HepG2 (cell line): ENCODE results near the gene CEP43.

Experiments
- ADNP ChIP-seq: sonication (generic); formaldehyde crosslinking; IDR thresholded peaks from 2 replicates; pipeline ENCODE4 v1.4.0; 2020; ENCODE audit warnings: missing genetic modification reagents
- AGO1 ChIP-seq: fragments of 200-400 bp; formaldehyde crosslinking; IDR thresholded peaks from 2 replicates; pipeline ENCODE4 v1.6.1; 2017; ENCODE audit warnings: mild to moderate bottlenecking, low read depth, low read length, moderate library complexity; ENCODE audit not compliant: poor library complexity, severe bottlenecking
- CTCF ChIP-seq: sonication (generic); formaldehyde crosslinking; IDR thresholded peaks from 2 replicates; pipeline ENCODE4 v1.5.0; 2020; ENCODE audit warnings: mild to moderate bottlenecking, missing genetic modification reagents, moderate library complexity
- FOXA1 ChIP-seq, 2 experiments: fragments of 450-650 bp in 1 of 2; sonication (generic) in 1 of 2; formaldehyde crosslinking in 1 of 2; IDR thresholded peaks; 2 replicates each; pipeline versions ENCODE4 v1.4.0 to v1.6.1; 2016 to 2020; ENCODE audit warnings: missing genetic modification reagents in 1 of 2
- MXI1 ChIP-seq: IDR thresholded peaks from 3 replicates; pipeline ENCODE4 v1.6.1; 2012; ENCODE audit warnings: low read depth, low read length, inconsistent platforms, borderline replicate concordance
- SIN3A ChIP-seq: IDR thresholded peaks from 2 replicates; pipeline ENCODE4 v1.6.1; 2011; ENCODE audit warnings: low read depth, mild to moderate bottlenecking, control low read depth, low read length, borderline replicate concordance
- YEATS4 ChIP-seq: sonication (generic); formaldehyde crosslinking; IDR thresholded peaks from 2 replicates; pipeline ENCODE4 v1.4.0; 2020; ENCODE audit warnings: missing genetic modification reagents, borderline replicate concordance

GRCh38 chr6:167031082-167031709 is 32.0 kb downstream of the CEP43 start:
- TF ChIP-seq CTCF = no peak
- TF ChIP-seq YEATS4 = no peak
- no peak for TF ChIP-seq AGO1
- TF ChIP-seq FOXA1 (IDR thresholded peaks at IDR 0.05) = no peak
- TF ChIP-seq FOXA1 (CRISPR knock-in tag; IDR thresholded peaks at IDR 0.05) = no peak
- no peak for TF ChIP-seq ADNP (CRISPR knock-in tag)
- TF ChIP-seq MXI1 = no peak
- TF ChIP-seq SIN3A = no peak
